Stimulated activated CD8-positive, alpha-beta memory T cell treated with anti-CD3 and anti-CD28 coated beads, Interleukin-7, amount 100 ng/mL, for 48 hours (primary cell): ENCODE data around the gene FAM53B.

Experiments used
- DNase-seq, 2 donors: peaks; one replicate each; pipeline ENCODE4 v3.0.0-alpha.2; 2020; ENCODE audit warnings: low read depth in 1 of 2; ENCODE audit errors: extremely low read depth in 1 of 2

Gene FAM53B

GRCh38 chr10:124639206-124639605, 105.0 kb downstream of the FAM53B start:
- no peak for DNase-seq

DNA sequence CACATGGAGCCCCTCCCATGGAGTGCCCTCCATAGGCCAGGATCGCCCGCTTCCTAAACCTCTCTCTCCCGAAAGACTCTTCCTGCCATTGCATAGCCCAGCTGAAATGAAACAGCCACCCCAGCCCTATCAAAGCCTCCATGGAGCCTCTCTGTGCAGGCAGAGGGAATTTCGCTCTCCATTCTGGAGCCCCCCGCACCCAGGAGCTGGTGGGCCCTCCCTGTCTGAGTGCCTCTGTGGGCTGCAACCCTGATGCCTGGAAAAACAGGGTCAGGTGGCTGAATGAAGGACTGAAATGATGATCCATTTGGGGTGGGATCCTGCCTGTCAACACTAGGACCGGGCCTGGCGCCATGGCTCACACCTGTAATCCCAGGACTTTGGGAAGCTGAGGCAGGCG, 106.4 kb downstream of the FAM53B start:
- DNase-seq, result no peak

- no peak for DNase-seq
Observed at GRCh38 chr10:124637091-124637700, 107.0 kb downstream of the FAM53B start.

DNA sequence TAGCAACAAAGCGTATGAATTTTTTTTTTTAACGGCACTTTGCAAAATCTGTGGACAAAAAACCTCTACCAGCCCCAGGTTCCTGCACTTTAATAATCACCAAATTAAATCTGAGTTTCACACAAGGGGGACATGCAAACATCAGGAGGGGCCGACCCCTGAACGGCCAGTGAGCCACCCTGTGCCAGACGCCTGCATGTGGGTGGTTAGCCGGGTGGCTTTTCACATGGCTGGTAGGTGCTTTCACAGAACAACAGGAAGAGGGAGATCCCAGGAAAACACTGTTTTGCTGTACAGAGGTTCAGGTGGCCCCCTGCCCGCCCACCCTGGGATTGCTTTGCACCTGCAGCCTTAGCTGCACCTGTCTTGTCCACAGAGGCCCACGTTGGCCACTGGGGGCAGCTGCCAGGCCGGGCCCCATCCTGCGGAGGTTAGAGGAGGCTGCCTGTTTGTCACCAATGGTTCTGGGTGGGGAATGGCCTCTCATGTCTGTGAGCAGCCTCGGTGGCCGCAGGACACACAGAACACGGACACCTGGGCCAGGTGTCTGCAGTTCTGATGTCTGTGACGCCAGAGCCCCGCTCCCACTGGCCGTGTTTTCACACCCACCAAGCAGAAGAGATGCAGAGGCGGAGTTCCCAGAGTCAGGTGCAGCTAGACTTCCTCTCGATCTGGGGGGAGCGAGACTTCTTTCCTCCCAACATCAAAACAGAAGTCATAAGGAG, 107.7 kb downstream of the FAM53B start:
- no peak for DNase-seq

DNA sequence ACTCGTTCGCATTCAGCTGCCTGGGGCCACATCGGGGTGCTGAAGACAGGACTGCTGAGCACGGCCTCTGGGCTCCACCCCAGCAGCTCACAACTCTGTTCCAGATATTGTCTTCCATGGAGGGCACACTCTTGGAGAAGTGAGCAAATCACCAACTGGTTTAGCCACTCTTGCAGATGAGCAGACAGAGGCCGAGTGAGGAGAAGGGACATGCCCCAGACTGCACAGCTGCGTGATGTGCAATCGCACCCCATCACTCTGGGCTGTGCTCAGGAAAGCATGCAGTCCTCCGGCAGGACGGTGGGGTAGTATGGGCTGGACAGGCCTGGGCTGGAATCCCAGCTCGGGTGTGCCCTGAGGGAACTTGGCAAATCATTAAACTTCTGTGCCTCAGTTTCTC, 111.6 kb downstream of the FAM53B start:
- no peak for DNase-seq

- no peak for DNase-seq
Observed at GRCh38 chr10:124632064-124632531, 112.1 kb downstream of the FAM53B start.

DNA sequence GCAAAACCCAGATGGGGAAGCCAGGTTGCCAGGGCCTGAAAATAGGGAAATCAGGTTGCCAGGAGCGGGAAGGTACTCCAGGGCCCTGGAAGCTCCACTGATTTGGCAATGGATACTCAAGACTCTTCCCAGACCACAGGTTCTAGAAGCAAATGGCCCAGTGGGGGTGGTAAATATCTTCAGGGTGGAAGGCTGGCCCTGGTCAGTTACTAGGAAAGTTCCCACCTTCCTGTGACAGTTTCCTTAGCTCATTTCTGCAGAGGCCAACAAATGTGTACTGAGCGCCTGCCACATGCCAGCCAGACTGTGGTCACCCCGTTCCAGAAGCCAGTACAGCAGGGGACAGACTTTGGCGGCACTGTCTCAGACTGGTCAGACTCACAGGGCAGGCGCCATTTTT, 113.6 kb downstream of the FAM53B start:
- no peak for DNase-seq

GRCh38 chr10:124629842-124630241, 114.3 kb downstream of the FAM53B start:
- no peak for DNase-seq

DNA sequence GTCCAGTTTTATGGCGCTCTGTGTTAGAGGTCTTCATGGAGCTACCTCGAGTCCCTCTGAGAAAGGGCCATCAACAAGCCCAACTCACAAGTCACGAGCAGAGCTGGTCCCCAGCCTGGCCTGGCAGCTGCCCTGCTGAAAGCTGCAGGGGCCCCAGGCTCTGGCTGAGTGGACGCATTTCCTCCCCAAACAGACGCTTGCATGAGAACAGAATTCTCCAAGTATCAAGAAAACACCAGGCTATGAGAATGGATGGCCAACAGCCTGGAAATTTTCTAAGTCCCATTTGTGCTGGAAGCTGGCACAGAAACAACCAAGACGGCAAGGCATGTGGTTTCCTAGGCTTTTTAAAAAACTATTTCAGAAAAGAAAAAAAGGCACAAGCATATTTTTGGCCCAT, 114.8 kb downstream of the FAM53B start:
- DNase-seq, result no peak

DNA sequence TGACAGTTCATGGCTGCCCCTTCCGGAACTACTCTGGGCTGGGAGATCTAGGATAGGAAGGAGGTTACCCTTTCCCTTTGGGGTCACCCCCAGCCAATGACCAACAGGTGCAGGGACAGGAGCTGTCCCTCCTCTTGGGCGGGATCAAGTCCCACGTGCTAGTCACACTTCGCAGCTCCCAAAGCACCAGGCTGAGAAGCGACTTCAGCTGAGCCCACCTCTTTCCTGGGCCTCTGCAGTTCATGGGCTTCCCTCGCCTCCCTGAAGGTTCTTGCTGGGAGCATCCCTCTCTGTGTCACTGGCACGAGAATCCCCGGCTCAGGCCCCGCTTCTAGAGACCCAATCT, 115.5 kb downstream of the FAM53B start:
- no peak for DNase-seq

DNA sequence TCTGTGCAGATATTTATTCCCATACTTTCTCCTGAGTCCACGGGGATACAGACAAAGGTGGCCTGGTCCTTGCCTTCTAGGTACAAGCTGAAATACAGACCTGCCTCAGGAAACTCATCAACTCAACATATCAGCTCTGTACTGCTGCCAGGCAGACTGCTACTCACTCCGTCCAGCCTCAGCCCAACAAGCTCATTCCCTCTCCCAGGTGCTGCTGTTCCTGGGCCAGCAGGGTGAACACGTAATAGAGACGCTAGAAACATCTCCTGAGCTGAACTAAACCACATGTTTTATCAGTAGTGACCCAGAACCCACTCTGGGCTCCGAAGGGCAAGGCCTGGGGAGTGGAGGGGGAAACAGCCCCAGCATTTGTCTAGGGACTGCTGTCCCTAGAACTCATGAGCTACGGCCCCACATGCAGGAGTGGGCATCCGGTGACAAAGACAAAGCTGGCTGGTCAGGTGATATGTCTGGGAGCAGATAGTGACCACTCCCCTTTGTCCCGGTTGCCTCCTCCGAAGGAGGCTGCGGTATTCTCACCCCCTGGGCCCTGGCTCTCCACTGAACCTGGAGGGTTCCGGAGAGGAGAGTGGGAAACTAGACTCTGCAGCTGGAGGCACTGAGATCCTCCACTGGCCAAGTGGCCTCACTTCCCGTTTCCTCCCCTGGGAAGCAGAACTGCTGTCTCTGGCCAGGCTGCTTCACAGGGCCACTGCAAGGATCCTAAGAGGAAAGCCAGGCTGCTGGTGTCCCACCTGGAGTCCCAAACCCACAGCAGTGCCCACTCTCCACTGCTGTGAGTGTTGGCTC, 116.1 kb downstream of the FAM53B start:
- DNase-seq, result no peak

GRCh38 chr10:124626759-124627380, 117.3 kb downstream of the FAM53B start:
- DNase-seq, result peak; percentile 47 to 53

GRCh38 chr10:124625831-124626238, 118.3 kb downstream of the FAM53B start:
- no peak for DNase-seq

GRCh38 chr10:124624895-124625294, 119.3 kb downstream of the FAM53B start:
- DNase-seq, result no peak

DNA sequence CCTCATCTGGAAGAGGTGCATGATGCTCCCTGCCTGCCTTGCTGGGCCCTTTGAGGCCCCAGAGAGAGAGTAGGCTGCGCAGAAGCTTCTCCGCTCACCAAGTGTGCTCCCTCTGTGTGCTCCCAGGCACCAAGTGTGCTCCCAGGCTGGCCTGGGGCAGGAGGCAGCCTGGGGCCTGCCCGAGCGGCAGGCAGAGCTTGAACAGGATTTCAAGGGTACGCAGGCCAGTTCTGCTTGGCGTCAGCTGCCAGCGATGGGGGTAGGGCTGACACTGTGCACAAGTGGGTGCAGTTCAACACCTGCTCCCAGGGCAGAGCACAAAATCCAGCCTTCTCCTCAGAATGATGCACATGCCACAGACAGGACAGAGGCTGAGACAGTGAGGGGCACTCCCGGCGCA, 119.7 kb downstream of the FAM53B start:
- no peak for DNase-seq

DNA sequence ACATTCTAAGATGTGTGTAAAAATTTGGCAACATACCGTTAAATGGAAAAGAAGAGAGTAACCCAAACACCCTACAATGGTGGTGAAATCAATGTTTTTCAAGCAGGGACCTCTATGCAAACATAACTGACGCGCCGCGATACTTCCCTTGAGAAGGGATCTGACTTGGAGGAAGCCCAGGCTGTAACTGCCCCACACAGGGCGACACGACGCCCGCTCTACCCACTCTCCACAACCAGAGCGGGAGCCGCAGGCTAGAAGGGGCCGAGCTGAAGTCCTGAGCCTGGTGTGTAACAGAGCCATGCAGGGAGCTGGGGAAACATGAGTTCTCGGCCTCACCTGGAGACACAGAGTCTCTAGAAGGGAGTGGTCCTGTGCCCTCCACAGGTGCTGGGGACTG, 120.2 kb downstream of the FAM53B start:
- no peak for DNase-seq

DNA sequence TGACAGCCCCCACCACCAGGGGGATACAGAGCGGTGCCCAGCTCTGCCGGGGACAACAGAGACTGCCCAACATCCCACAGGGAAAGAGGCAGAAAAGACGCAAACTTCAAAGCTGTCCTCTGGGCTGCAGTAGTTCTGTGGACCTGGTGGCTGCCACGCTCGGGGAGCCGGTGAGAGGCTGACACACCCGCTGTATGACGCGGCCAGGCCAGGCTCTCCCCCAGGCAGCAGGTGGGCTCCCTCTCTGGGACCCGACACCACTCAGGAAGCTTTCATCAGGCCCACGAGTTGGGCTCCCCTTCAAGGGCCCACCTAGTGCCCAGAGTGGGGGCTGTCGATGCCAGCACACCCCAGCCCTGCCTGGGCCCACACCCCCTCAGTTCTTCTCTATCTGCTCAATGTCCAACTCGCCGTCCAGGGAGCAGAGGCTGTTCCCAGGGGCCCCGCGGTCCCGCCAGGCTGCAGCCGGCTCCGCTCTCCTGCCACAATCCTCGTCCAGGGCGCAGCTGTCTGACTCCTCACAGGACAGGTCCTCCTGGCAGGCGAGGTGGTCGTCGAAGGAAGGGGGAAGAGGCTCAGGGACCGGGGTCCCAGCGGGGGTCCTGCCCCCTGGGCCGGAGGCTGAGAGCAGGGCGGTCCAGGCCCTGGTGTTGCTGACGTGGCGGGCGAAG, 121.2 kb downstream of the FAM53B start:
- no peak for DNase-seq

DNA sequence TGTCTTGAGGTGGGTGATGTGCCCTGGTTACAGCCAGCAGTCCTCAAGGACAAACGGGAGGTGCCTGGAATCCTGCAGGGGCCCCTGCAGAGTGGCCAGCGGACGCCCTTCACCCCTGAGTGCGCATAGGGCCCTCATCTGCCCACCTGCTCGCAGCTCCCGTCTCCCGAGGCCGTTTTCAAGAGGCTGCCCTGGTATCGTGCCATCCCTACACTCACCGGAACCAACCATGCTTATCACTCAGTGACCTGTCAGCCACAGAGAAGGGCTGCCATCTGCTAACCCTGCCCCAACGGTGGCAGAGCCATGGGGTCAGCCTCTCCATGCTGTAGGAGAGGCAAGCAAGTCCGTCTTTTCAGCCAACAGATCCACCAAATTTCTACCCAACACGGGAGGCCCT, 122.0 kb downstream of the FAM53B start:
- DNase-seq, result no peak

DNA sequence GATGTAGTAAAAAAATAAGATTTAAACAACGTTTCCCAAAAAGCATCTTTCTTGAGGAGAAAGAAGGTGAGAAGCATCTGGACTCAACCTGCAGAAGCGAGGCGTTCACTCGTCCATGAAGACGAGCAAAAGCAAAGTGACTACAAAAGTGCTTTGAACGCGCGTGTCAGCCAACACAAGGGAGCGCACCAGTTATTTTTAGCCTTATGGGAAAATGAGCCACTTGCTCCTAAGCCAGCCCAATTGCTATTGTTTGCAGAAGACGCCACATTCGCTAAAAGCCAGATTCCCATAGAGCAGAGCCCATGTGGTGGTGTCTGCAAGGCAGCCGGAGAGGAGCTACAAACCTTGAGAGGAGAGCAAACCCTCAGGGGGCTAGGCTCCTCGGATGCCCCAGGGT, 122.5 kb downstream of the FAM53B start:
- DNase-seq, result no peak

DNA sequence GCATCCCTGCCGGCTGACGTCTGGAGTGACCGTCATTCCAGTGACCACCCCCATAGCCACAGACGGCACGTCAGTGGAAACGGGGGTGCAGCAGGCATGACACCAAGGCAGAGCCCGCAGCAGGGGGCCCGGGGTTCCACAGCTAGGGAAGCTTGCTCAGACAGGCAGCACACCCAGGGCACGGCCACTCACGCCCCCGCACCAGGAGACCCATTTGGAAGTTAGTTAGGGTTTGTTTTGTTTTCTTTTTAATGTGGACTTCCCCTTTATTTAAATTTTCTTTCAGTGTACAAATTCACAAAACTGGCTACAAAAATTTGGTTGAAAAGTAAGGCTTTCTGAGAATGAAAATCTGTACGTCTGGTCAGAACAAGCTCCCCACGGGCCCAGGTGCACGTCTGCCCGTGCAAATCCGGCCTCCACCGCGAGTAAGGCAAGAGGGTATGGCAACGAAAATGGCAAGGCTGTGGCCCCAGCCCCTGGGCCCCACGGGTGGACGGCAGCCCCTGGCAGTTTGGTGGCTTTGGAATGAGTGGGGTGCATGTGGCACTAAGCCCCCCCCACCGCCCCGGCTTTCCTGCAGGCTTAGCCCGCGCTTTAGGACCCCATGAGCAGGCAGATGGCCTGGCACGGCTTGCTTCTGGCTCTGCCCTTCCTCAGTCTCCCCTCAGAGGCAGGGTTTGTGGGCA, 124.2 kb downstream of the FAM53B start:
- no peak for DNase-seq
